Measurements from ENCODE around the gene TMEM59L.

The TMEM59L gene

DNA sequence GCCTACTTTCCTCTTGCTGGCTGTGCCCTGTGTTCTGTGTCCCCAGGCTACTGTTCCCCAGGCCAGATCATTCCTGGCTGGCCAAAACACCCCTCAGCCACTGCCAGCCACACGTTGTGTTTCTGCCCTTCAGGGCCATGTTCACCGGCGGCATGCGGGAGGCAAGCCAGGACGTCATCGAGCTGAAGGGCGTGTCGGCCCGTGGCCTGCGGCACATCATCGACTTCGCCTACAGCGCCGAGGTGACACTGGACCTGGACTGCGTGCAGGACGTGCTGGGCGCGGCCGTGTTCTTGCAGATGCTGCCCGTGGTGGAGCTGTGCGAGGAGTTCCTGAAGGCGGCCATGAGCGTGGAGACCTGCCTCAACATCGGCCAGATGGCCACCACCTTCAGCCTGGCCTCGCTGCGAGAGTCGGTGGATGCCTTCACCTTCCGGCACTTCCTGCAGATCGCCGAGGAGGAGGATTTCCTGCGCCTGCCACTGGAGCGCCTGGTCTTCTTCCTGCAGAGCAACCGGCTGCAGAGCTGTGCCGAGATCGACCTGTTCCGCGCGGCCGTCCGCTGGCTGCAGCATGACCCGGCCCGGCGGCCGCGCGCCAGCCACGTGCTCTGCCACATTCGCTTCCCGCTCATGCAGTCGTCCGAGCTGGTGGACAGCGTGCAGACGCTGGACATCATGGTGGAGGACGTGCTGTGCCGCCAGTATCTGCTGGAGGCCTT, 55.0 kb downstream of the TMEM59L start:
- no peak for FAIRE-seq
- TF ChIP-seq TAF1 (IDR thresholded peaks at IDR 0.05; ENCODE audit: borderline replicate concordance, low read depth, low read length) (no peak), POLR2AphosphoS5 (IDR thresholded peaks at IDR 0.05; ENCODE audit: low read depth, low read length) (no peak), POLR2A (IDR thresholded peaks at IDR 0.05; ENCODE audit: low read depth, low read length) (no peak)
- no peak for DNase-seq (ENCODE audit: insufficient read length)

DNA sequence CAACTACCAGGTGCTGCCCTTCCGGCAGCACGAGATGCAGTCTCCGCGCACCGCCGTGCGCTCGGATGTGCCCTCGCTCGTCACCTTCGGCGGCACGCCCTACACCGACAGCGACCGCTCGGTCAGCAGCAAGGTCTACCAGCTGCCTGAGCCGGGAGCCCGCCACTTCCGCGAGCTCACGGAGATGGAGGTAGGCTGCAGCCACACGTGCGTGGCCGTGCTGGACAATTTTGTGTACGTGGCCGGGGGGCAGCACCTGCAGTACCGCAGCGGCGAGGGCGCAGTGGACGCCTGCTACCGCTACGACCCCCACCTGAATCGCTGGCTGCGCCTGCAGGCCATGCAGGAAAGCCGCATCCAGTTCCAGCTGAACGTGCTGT, 55.6 kb downstream of the TMEM59L start:
- FAIRE-seq: no peak
- no peak for DNase-seq (ENCODE audit: insufficient read length)
- no peak for TF ChIP-seq POLR2A (IDR thresholded peaks at IDR 0.05; ENCODE audit: low read depth, low read length)
- no peak for TF ChIP-seq TAF1 (IDR thresholded peaks at IDR 0.05; ENCODE audit: borderline replicate concordance, low read depth, low read length)
- no peak for TF ChIP-seq POLR2AphosphoS5 (IDR thresholded peaks at IDR 0.05; ENCODE audit: low read depth, low read length)

DNA sequence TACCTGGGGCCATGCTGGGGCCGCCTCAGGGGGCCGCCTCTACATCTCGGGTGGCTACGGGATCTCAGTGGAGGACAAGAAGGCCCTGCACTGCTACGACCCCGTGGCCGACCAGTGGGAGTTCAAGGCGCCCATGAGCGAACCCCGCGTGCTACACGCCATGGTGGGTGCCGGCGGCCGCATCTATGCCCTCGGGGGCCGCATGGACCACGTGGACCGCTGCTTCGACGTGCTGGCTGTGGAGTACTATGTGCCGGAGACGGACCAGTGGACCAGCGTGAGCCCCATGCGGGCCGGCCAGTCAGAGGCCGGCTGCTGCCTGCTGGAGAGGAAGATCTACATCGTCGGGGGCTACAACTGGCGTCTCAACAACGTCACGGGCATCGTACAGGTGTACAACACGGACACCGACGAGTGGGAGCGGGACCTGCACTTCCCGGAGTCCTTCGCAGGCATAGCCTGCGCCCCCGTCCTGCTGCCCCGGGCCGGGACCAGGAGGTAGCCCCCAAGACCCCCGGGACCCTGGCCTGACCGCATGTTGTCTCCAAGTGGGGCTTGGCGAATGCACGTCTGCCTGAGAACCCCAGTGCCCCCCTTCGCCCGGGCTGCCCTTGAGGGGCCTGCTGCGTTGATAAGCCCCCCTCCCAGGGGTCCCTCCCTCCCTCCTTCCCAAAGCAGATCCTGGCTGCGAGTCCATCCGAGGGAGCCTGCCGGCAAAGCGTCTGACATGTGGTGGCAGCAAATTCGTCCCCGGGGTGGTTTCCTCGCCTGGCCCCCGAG, 56.3 kb downstream of the TMEM59L start:
- no peak for FAIRE-seq

DNA sequence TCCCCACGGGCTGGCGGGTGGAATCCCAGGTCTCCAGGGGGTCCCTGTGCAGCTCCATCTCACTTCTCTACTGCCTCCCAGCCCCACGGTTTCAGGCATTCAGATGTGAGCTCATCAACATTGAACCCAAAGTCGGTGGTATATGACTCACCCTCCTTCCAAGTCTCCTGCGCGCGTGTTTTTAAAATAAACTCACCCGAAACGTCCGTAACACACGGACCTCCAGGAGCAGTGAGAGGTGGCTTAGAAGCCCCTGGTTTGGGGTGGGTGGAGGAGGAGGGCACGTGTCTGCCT, 56.8 kb downstream of the TMEM59L start:
- DNase-seq (ENCODE audit: insufficient read length) (no peak), FAIRE-seq (no peak)
- TF ChIP-seq POLR2A (IDR thresholded peaks at IDR 0.05; ENCODE audit: low read depth, low read length) (no peak), POLR2AphosphoS5 (IDR thresholded peaks at IDR 0.05; ENCODE audit: low read depth, low read length) (no peak), TAF1 (IDR thresholded peaks at IDR 0.05; ENCODE audit: borderline replicate concordance, low read depth, low read length) (no peak)

More for the DNA sequence above, 56.3 kb downstream of the TMEM59L start:
- DNase-seq (ENCODE audit: insufficient read length): no peak
- TF ChIP-seq TAF1 (IDR thresholded peaks at IDR 0.05; ENCODE audit: borderline replicate concordance, low read depth, low read length): no peak
- TF ChIP-seq POLR2AphosphoS5 (IDR thresholded peaks at IDR 0.05; ENCODE audit: low read depth, low read length): no peak
- TF ChIP-seq POLR2A (IDR thresholded peaks at IDR 0.05; ENCODE audit: low read depth, low read length): no peak

DNA sequence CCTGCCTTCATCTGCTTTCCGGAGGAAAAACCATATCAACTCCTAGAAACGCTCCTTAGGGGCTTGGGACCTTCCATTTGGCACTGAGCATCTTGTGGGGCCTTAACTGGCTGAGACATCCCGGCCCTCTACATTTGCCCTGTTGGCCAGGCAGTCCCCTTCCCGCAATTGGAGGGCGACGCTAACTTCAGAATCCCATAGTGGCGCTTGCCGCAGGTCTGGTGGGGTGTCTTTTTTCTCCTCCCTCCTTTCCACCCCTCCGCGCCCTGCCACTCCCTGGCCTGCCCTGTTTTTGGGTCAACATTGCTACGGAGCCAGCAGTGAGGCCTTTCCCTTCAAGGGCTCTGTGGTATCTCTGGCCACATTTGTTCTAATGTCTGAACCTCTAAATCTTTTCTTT, 57.2 kb downstream of the TMEM59L start:
- no peak for FAIRE-seq
- DNase-seq (ENCODE audit: insufficient read length): no peak
- no peak for TF ChIP-seq POLR2AphosphoS5 (IDR thresholded peaks at IDR 0.05; ENCODE audit: low read depth, low read length)
- TF ChIP-seq POLR2A (IDR thresholded peaks at IDR 0.05; ENCODE audit: low read depth, low read length): no peak
- no peak for TF ChIP-seq TAF1 (IDR thresholded peaks at IDR 0.05; ENCODE audit: borderline replicate concordance, low read depth, low read length)

DNA sequence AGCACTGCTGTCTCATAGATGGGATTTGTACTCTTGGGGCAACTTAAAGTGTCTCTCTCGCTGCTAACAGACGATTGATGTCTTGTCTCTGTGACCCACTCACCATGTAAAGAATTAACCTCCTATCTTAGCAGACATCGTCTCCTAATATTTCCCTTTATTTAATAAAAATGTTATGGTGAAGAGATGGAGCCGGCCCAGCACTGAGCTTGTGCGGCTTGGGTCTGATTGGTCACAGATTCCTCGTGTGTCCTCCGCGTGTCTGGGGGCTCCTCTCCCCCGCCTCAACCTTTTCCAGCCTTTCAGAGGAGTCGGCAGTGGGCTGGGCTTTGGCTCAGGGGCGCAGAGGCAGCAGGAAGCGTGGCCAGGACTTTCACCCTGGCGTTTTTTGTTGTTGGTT, 57.6 kb downstream of the TMEM59L start:
- TF ChIP-seq POLR2AphosphoS5 (IDR thresholded peaks at IDR 0.05; ENCODE audit: low read depth, low read length): no peak
- TF ChIP-seq TAF1 (IDR thresholded peaks at IDR 0.05; ENCODE audit: borderline replicate concordance, low read depth, low read length): no peak
- no peak for TF ChIP-seq POLR2A (IDR thresholded peaks at IDR 0.05; ENCODE audit: low read depth, low read length)
- no peak for FAIRE-seq
- DNase-seq (ENCODE audit: insufficient read length): no peak
